ENCODE measurements around the gene RNF150.
"Not testable (repeated sequence)": the region's sequence is repeated elsewhere in the genome, so short reads cannot be mapped to it uniquely, and the experiment has no call there.

RNF150 gene

GRCh38 chr4:141075553-141075952 lies 57.7 kb downstream of the RNF150 start:
- DNase-seq (ENCODE audit: low read depth) = no peak

- DNase-seq (ENCODE audit: low read depth) = no peak
These were observed 59.0 kb downstream of the RNF150 start for GRCh38 chr4:141074098-141074878.

- DNase-seq (ENCODE audit: low read depth) = no peak
These were observed 66.6 kb downstream of the RNF150 start for GRCh38 chr4:141066690-141067089.

- no peak for DNase-seq (ENCODE audit: low read depth)
These were observed 67.4 kb downstream of the RNF150 start for GRCh38 chr4:141065872-141066271.

GRCh38 chr4:141062651-141063050 lies 70.6 kb downstream of the RNF150 start:
- DNase-seq (ENCODE audit: low read depth) = no peak

- peak; percentile 32 for DNase-seq (ENCODE audit: low read depth)
These were observed 74.4 kb downstream of the RNF150 start for GRCh38 chr4:141058591-141059512.

- no peak for DNase-seq (ENCODE audit: low read depth)
These were observed 75.7 kb downstream of the RNF150 start for GRCh38 chr4:141057582-141057981.

GRCh38 chr4:141056473-141056872 lies 76.8 kb downstream of the RNF150 start:
- DNase-seq (ENCODE audit: low read depth) = no peak

GRCh38 chr4:141054446-141054845 lies 78.8 kb downstream of the RNF150 start:
- no peak for DNase-seq (ENCODE audit: low read depth)

GRCh38 chr4:141050999-141051398 lies 82.3 kb downstream of the RNF150 start:
- not testable (repeated sequence) for DNase-seq (ENCODE audit: low read depth)

GRCh38 chr4:141047228-141047884 lies 85.9 kb downstream of the RNF150 start:
- peak; percentile 26 for DNase-seq (ENCODE audit: low read depth)

- peak; percentile 70 for DNase-seq (ENCODE audit: low read depth)
These were observed 87.0 kb downstream of the RNF150 start for GRCh38 chr4:141046255-141046654.

- DNase-seq (ENCODE audit: low read depth) = no peak
These were observed 87.4 kb downstream of the RNF150 start for GRCh38 chr4:141045848-141046247.

GRCh38 chr4:141041021-141041476 lies 92.2 kb downstream of the RNF150 start:
- DNase-seq (ENCODE audit: low read depth) = no peak

GRCh38 chr4:141039156-141039555 lies 94.1 kb downstream of the RNF150 start:
- DNase-seq (ENCODE audit: low read depth) = no peak

GRCh38 chr4:141038428-141038827 lies 94.8 kb downstream of the RNF150 start:
- DNase-seq (ENCODE audit: low read depth) = no peak

GRCh38 chr4:141037446-141037845 lies 95.8 kb downstream of the RNF150 start:
- no peak for DNase-seq (ENCODE audit: low read depth)

- no peak for DNase-seq (ENCODE audit: low read depth)
These were observed 96.5 kb downstream of the RNF150 start for GRCh38 chr4:141036786-141037185.

- no peak for DNase-seq (ENCODE audit: low read depth)
These were observed 97.3 kb downstream of the RNF150 start for GRCh38 chr4:141035920-141036319.

- no peak for DNase-seq (ENCODE audit: low read depth)
These were observed 105.2 kb downstream of the RNF150 start for GRCh38 chr4:141028024-141028529.

GRCh38 chr4:141027421-141027820 lies 105.8 kb downstream of the RNF150 start:
- no peak for DNase-seq (ENCODE audit: low read depth)

GRCh38 chr4:141026900-141027299 lies 106.4 kb downstream of the RNF150 start:
- DNase-seq (ENCODE audit: low read depth) = no peak

All from ELR (cell line).